Stimulated activated CD4-positive, alpha-beta T cell treated with anti-CD3 and anti-CD28 coated beads, Interleukin-4, amount 100 ng/mL, for 48 hours (primary cell): Measurements from ENCODE around the gene SUGCT.

Source experiments
- DNase-seq, 2 donors: peaks; one replicate each; pipeline ENCODE4 v3.0.0-alpha.2; 2020; ENCODE audit warnings: low read depth in 2 of 2

Gene SUGCT

GRCh38 chr7:40909346-40909980 lies 774.7 kb downstream of the SUGCT start:
- DNase-seq, result no peak
